HG02678 (cell line): ENCODE results near the gene CYB5R2.
A peak's percentile ranks its signal among the peaks of the same experiment; 100 is the strongest.
"Not testable (repeated sequence)": the region's sequence is repeated elsewhere in the genome, so short reads cannot be mapped to it uniquely, and the experiment has no call there.

ENCODE experiments used
- ATAC-seq: cut with Tn5 transposase; IDR thresholded peaks from one replicate; pipeline ENCODE4 v1.9.1; 2021; ENCODE audit warnings: mild to moderate bottlenecking, moderate library complexity; ENCODE audit not compliant: unreplicated experiment

CYB5R2 gene

GRCh38 chr11:7670641-7671040, 2.7 kb downstream of the CYB5R2 start:
- no peak for ATAC-seq

- no peak for ATAC-seq
Measured at GRCh38 chr11:7668911-7669310, 4.4 kb downstream of the CYB5R2 start.

GRCh38 chr11:7668464-7668863, 4.8 kb downstream of the CYB5R2 start:
- no peak for ATAC-seq

GRCh38 chr11:7667460-7667859, 5.8 kb downstream of the CYB5R2 start:
- no peak for ATAC-seq

GRCh38 chr11:7666292-7666866, 6.9 kb downstream of the CYB5R2 start:
- no peak for ATAC-seq

GRCh38 chr11:7665473-7666291, 7.6 kb downstream of the CYB5R2 start:
- peak; percentile 98 for ATAC-seq

- ATAC-seq: no peak
Measured at GRCh38 chr11:7664867-7665266, 8.4 kb downstream of the CYB5R2 start.

- ATAC-seq: not testable (repeated sequence)
Measured at GRCh38 chr11:7663531-7663930, 9.8 kb downstream of the CYB5R2 start.

- no peak for ATAC-seq
Measured at GRCh38 chr11:7657306-7658025, 15.8 kb downstream of the CYB5R2 start.

- no peak for ATAC-seq
Measured at GRCh38 chr11:7656704-7657103, 16.6 kb downstream of the CYB5R2 start.

GRCh38 chr11:7655253-7656217, 17.8 kb downstream of the CYB5R2 start:
- ATAC-seq: no peak

GRCh38 chr11:7654195-7654705, 19.1 kb downstream of the CYB5R2 start:
- no peak for ATAC-seq

- no peak for ATAC-seq
Measured at GRCh38 chr11:7651700-7652099, 21.6 kb downstream of the CYB5R2 start.

- ATAC-seq: no peak
Measured at GRCh38 chr11:7651140-7651551, 22.2 kb downstream of the CYB5R2 start.

- no peak for ATAC-seq
Measured at GRCh38 chr11:7648264-7648663, 25.0 kb downstream of the CYB5R2 start.

- no peak for ATAC-seq
Measured at GRCh38 chr11:7646866-7647265, 26.4 kb downstream of the CYB5R2 start.

GRCh38 chr11:7645206-7645605, 28.1 kb downstream of the CYB5R2 start:
- no peak for ATAC-seq

- ATAC-seq: no peak
Measured at GRCh38 chr11:7643314-7643713, 30.0 kb downstream of the CYB5R2 start.

GRCh38 chr11:7642747-7643146, 30.6 kb downstream of the CYB5R2 start:
- no peak for ATAC-seq

- ATAC-seq: no peak
Measured at GRCh38 chr11:7640816-7641215, 32.5 kb downstream of the CYB5R2 start.

- no peak for ATAC-seq
Measured at GRCh38 chr11:7639643-7640025, 33.7 kb downstream of the CYB5R2 start.
